ENCODE data around the gene DGKB.

DNA sequence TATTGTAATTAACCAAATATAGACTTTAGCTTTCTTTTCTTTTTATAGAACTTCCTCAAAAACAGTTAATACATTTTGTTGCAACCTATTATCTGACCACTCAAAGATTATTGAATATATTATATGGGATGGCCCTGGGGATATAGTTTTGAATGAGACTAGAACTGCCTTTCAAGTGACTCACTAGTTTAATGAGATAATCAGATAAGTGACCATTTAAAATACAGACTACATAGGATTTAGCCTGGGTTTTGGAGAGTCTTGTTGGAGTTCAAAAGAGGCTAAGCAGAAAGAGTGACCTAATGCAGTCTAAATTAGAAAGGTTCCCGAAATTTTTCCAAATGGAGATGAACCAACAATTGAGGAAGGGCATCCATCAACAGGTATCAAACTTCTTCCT is 607.9 kb downstream of the DGKB start:
- no peak for TF ChIP-seq POLR2A (IDR thresholded peaks at IDR 0.05)
- TF ChIP-seq, protein P1, sequence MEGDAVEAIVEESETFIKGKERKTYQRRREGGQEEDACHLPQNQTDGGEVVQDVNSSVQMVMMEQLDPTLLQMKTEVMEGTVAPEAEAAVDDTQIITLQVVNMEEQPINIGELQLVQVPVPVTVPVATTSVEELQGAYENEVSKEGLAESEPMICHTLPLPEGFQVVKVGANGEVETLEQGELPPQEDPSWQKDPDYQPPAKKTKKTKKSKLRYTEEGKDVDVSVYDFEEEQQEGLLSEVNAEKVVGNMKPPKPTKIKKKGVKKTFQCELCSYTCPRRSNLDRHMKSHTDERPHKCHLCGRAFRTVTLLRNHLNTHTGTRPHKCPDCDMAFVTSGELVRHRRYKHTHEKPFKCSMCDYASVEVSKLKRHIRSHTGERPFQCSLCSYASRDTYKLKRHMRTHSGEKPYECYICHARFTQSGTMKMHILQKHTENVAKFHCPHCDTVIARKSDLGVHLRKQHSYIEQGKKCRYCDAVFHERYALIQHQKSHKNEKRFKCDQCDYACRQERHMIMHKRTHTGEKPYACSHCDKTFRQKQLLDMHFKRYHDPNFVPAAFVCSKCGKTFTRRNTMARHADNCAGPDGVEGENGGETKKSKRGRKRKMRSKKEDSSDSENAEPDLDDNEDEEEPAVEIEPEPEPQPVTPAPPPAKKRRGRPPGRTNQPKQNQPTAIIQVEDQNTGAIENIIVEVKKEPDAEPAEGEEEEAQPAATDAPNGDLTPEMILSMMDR (IDR thresholded peaks at IDR 0.05) = no peak

All from body of pancreas (tissue), 4 donors.